ENCODE measurements around the gene HBG1.
"Not testable (repeated sequence)": the region's sequence is repeated elsewhere in the genome, so short reads cannot be mapped to it uniquely, and the experiment has no call there.

The HBG1 gene

GRCh38 chr11:5249807-5250396 is at the start of gene HBG1:
TSS of gene HBG1 (minus strand) at chr11:5249857. CDS start at chr11:5249804, 53 bp downstream.
- not testable (repeated sequence) for DNase-seq

GRCh38 chr11:5298451-5298850 is 48.8 kb upstream of the HBG1 start:
- DNase-seq = no peak

DNA sequence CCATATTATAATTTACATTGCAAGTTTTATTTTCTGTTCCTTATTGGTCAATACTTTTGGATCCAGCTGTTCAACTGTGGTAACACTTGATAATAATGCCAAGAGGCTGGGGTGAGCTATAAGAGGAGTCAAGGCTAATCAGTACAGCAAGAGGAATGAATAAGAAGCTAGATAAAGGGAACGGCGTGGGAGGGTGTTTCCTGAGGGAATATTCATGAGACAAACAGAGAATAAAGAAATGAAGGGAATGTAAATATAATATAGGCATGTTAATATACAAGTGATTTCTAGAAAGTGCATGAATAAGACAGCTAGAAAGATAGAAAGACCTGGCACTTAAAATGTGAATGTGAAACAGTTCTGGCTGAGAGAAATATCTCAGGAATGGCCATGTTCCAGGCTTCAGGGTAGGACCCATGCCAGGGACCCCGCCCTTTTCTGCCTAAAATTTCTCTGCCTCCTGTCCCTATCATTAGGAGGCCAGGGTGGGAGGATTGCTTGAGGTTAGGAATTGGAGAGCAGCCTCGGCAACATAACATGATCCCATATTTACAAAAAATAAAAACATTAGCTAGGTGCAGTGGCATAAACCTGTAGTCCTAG is 48.2 kb upstream of the HBG1 start:
- no peak for DNase-seq

DNA sequence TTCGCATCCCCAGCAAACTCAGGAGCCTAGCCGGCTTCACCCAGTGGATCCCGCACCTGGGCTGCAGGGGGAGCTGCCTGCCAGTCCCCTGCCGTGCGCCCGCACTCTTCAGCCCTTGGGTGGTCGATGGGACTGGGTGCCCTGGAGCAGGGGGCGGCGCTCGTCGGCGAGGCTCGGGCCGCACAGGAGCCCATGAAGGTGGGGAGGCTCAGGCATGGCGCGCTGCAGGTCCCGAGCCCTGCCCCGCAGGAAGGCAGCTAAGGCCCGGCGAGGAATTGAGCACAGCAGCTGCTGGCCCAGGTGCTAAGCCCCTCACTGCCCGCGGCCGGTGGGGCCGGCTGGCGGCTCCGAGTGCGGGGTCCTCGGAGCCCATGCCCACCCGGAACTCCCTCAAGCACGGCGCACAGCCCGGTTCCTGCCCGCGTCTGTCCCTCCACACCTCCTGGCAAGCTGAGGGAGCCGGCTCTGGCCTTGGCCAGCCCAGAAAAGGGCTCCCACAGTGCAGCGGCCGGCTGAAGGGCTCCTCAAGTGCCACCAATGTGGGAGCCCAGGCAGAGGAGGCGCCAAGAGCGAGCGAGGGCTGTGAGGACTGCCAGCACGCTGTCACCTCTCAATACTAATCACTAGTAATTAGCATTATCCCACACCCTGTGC is 44.8 kb upstream of the HBG1 start:
- not testable (repeated sequence) for DNase-seq

GRCh38 chr11:5293028-5293427 is 43.4 kb upstream of the HBG1 start:
- DNase-seq = no peak

- DNase-seq = no peak
Observed at GRCh38 chr11:5291207-5291838, 41.7 kb upstream of the HBG1 start.

- DNase-seq = no peak
Observed at GRCh38 chr11:5290106-5290505, 40.4 kb upstream of the HBG1 start.

- no peak for DNase-seq
Observed at GRCh38 chr11:5289696-5290095, 40.0 kb upstream of the HBG1 start.

GRCh38 chr11:5288906-5289550 is 39.4 kb upstream of the HBG1 start:
- no peak for DNase-seq

- no peak for DNase-seq
Observed at GRCh38 chr11:5288108-5288905, 38.6 kb upstream of the HBG1 start.

- no peak for DNase-seq
Observed at GRCh38 chr11:5286901-5287300, 37.2 kb upstream of the HBG1 start.

DNA sequence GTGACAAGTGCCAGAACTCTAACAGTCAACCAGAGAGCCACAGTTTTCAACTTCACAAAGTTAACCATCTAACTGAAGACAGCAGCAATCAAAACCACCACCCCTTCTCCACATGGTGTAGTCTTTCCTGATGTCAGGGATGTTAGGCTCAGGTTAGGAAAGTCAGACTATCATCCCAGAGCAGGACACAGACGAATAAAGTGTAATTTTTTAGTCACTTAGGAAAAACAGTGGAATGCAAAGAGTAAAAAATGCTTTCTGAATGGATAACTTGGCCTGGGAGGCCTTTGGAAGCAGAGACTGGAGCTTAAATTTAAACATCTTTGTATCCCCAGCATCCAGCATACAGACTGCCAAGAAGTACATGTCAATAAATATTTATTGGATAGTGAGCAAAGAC is 36.7 kb upstream of the HBG1 start:
- no peak for DNase-seq

DNA sequence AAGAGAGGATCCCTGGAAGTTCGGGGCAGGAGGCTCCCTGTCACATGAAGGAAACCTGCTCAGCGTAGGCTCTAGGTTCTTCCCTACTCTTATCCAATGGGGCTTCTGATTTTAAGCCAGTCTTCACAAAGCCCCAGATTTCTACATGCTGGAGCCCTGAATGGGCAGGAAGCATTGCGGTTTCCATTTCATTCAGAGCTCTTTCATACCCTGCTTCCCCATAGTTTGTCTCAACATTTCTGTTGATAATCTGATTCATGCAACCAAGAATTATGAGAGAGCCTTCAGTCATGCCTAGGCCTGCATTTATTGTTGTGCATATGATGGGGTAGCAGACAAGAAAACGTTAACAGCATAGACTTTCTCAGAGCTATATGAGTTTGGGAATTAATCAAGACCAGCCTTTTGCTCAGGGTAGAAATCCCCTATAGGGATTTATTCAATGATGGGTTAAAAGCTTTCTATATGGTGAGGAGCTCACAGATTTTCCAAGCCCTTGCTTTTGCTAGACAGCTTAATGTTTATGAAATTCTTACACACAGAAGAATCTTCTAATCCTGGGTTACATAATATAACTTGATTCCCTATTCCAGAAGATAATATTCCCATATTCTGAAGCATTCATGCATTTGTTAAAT is 36.2 kb upstream of the HBG1 start:
- no peak for DNase-seq

DNA sequence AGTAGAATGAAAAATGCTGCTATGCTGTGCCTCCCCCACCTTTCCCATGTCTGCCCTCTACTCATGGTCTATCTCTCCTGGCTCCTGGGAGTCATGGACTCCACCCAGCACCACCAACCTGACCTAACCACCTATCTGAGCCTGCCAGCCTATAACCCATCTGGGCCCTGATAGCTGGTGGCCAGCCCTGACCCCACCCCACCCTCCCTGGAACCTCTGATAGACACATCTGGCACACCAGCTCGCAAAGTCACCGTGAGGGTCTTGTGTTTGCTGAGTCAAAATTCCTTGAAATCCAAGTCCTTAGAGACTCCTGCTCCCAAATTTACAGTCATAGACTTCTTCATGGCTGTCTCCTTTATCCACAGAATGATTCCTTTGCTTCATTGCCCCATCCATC is 35.0 kb upstream of the HBG1 start:
- no peak for DNase-seq

- no peak for DNase-seq
Observed at GRCh38 chr11:5283882-5284281, 34.2 kb upstream of the HBG1 start.

- no peak for DNase-seq
Observed at GRCh38 chr11:5283086-5283485, 33.4 kb upstream of the HBG1 start.

DNA sequence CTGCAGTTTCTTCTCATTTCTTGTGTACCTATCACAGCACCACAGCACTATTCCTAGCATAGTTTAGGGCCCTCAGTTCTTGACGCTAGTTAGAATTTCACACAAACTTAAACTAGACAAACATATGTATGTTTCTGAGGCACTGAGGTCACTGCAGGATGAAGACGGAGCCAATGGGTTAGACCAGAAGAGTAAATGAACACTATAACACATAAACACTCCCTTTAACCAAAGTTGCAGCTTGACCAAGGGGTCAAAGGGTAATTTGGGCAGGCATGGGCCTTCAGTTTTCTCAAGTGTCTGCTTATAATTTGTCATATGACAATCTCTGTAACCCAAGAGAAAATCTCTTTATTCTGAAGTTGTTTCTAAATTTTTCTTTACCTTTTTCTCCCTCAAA is 33.0 kb upstream of the HBG1 start:
- DNase-seq = no peak

- no peak for DNase-seq
Observed at GRCh38 chr11:5281596-5281995, 31.9 kb upstream of the HBG1 start.

- DNase-seq = peak in 1 of 2 experiments; percentile 3
Observed at GRCh38 chr11:5280582-5281102, 31.0 kb upstream of the HBG1 start.

DNA sequence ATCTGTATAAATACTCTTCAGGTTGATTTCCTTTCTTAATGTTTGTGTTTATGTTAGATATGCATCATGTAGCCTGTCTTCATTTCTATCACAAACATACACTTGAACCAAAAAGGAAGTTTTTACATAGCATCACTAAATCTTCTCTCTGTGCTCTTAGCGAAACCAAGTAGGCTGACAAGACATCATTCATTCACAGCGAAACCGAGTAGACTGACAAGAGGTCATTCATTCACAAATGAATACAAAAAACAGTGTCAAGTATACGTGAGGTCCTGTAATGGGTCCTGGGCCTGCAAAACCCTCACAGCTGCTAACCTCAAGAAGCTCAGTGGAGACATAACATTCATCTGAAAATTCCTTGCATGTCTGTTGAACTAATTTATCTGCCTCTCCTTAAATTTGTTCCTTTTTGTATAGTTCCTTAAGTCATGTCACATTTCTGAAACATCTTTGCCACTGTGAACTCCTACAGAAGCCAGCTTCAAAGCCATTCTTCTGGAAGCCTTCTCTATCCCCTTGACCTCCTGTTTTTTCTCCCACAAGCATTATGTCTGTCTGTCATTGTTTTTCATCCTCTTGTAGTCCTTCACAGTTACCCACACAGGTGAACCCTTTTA is 29.9 kb upstream of the HBG1 start:
- no peak for DNase-seq

GRCh38 chr11:5277807-5278382 is 28.2 kb upstream of the HBG1 start:
- no peak for DNase-seq
